Measurements from ENCODE around the gene NPIPB12. TPM values are rescaled to one million over a fixed set of nuclear protein-coding genes. Genes with fewer than 3 reads are reported as not detected.
"Not testable (repeated sequence)": the region's sequence is repeated elsewhere in the genome, so short reads cannot be mapped to it uniquely, and the experiment has no call there.

NPIPB12 gene
- total RNA-seq = 25.6 TPM

GRCh38 chr16:29506308-29506707 is at the start of gene NPIPB12:
NPIPB12 (minus strand) TSS chr16:29506408.
- not testable (repeated sequence) for DNase-seq (ENCODE audit: low read depth in 2 of 3, low spot score in 2 of 3)

- DNase-seq (ENCODE audit: low read depth in 2 of 3, low spot score in 2 of 3) = not testable (repeated sequence)
These were observed 15.3 kb upstream of the NPIPB12 start for GRCh38 chr16:29521520-29521919.

GRCh38 chr16:29482276-29482675 is 23.9 kb downstream of the NPIPB12 start:
- not testable (repeated sequence) for DNase-seq (ENCODE audit: low read depth in 2 of 3, low spot score in 2 of 3)

- DNase-seq (ENCODE audit: low read depth in 2 of 3, low spot score in 2 of 3) = not testable (repeated sequence)
These were observed 34.1 kb downstream of the NPIPB12 start for GRCh38 chr16:29472065-29472464.

GRCh38 chr16:29469660-29470059 is 36.5 kb downstream of the NPIPB12 start:
- not testable (repeated sequence) for DNase-seq (ENCODE audit: low read depth in 2 of 3, low spot score in 2 of 3)

- DNase-seq (ENCODE audit: low read depth in 2 of 3, low spot score in 2 of 3) = not testable (repeated sequence)
These were observed 38.4 kb downstream of the NPIPB12 start for GRCh38 chr16:29467654-29468366.

- DNase-seq (ENCODE audit: low read depth in 2 of 3, low spot score in 2 of 3) = not testable (repeated sequence)
These were observed 39.3 kb downstream of the NPIPB12 start for GRCh38 chr16:29466904-29467303.

GRCh38 chr16:29465985-29466824 is 40.0 kb downstream of the NPIPB12 start:
- DNase-seq (ENCODE audit: low read depth in 2 of 3, low spot score in 2 of 3) = not testable (repeated sequence)

GRCh38 chr16:29460647-29461030 is 45.6 kb downstream of the NPIPB12 start:
- DNase-seq (ENCODE audit: low read depth in 2 of 3, low spot score in 2 of 3) = not testable (repeated sequence)

- not testable (repeated sequence) for DNase-seq (ENCODE audit: low read depth in 2 of 3, low spot score in 2 of 3)
These were observed 46.2 kb downstream of the NPIPB12 start, which contains the start of gene SULT1A4 for GRCh38 chr16:29459706-29460646. SULT1A4 (plus strand) TSS chr16:29459913; CDS start chr16:29461386, 1,473 bp downstream.

- DNase-seq (ENCODE audit: low read depth in 2 of 3, low spot score in 2 of 3) = not testable (repeated sequence)
These were observed 48.5 kb downstream of the NPIPB12 start for GRCh38 chr16:29457660-29458059.

- DNase-seq (ENCODE audit: low read depth in 2 of 3, low spot score in 2 of 3) = not testable (repeated sequence)
These were observed 51.4 kb downstream of the NPIPB12 start for GRCh38 chr16:29454828-29455227.

- not testable (repeated sequence) for DNase-seq (ENCODE audit: low read depth in 2 of 3, low spot score in 2 of 3)
These were observed 51.9 kb downstream of the NPIPB12 start, which contains the start of the genes BOLA2 and SLX1B for GRCh38 chr16:29454269-29454668. BOLA2 (minus strand) TSS chr16:29454351; CDS start chr16:29454253, 98 bp downstream. SLX1B (plus strand) TSS chr16:29454533.

- DNase-seq (ENCODE audit: low read depth in 2 of 3, low spot score in 2 of 3) = not testable (repeated sequence)
These were observed 52.5 kb downstream of the NPIPB12 start for GRCh38 chr16:29453754-29454153.

Small RNA genes lying within 50 kb of the gene (small RNA-seq; reads per million reads assigned to genes)
- gene AC133555.2 = not detected

Other genes with a start within 250 kb of the NPIPB12 start
- 0.27 TPM for gene NPIPB11, start 99.7 kb downstream of the NPIPB12 start, total RNA-seq
- gene BOLA2, start 52.1 kb downstream of the NPIPB12 start, total RNA-seq = 14.8 TPM
- gene SLX1B, start 51.9 kb downstream of the NPIPB12 start, total RNA-seq = 33.9 TPM
- gene SULT1A4, start 46.5 kb downstream of the NPIPB12 start, total RNA-seq = 3.0 TPM
- gene SPN, start 156.8 kb upstream of the NPIPB12 start, total RNA-seq = 451 TPM
- gene QPRT, start 172.8 kb upstream of the NPIPB12 start, total RNA-seq = 12.9 TPM
- 64.9 TPM for gene C16orf54, start 239.6 kb upstream of the NPIPB12 start, total RNA-seq

Measured in hematopoietic multipotent progenitor cell (in vitro differentiated cells).